ENCODE data around the gene CBR1.
"Not testable (repeated sequence)": the region's sequence is repeated elsewhere in the genome, so short reads cannot be mapped to it uniquely, and the experiment has no call there.

- not testable (repeated sequence) for TF ChIP-seq EZH2phosphoT487 (IDR thresholded peaks at IDR 0.05; ENCODE audit: insufficient read depth, low read depth); EZH2 (IDR thresholded peaks at IDR 0.05; ENCODE audit: insufficient read depth, poor library complexity, severe bottlenecking)
Observed at GRCh38 chr21:36099695-36100211, 29.9 kb downstream of the CBR1 start.
